ENCODE measurements around the gene LRRC26. TPM values are rescaled to one million over a fixed set of nuclear protein-coding genes. Genes with fewer than 3 reads are reported as not detected.

LRRC26 gene
- total RNA-seq, 4 donors from 2014 or later = not detected

DNA sequence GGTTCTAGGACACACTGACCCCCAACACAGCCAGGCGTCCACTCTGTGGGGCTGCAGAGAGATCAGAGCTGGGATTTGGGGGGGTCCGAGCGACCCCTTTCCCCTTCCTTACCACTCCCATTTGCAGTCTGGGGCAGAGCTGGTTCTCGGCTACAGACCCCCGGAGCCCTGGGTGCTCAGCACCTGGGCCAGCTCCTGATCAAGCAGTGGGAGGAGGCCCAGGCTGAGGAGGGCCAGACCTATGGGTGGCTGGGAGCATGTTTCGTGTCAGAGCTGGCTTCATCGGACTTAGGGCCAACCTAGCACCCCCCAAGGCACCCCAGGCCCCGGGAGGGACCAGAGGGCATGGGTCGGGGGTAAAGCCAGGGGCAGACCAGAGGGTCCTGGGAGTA, 23.3 kb downstream of the LRRC26 start:
- DNase-seq = no peak
- Histone ChIP-seq H3K4me3 (replicated peaks in 1 of 3) (no peak overlapping the region), H3K36me3 (no peaks in the 10 kb centered on the region), H3K27me3 (no peaks in the 10 kb centered on the region), H3K27ac (no peak overlapping the region), H3K4me1 (no peaks in the 10 kb centered on the region), H3K9me3 (no peaks in the 10 kb centered on the region)
- intact Hi-C loops (cut with DNase I) = no loop called here
- no peak for TF ChIP-seq POLR2A (IDR thresholded peaks at IDR 0.05)
- TF ChIP-seq, protein P1, sequence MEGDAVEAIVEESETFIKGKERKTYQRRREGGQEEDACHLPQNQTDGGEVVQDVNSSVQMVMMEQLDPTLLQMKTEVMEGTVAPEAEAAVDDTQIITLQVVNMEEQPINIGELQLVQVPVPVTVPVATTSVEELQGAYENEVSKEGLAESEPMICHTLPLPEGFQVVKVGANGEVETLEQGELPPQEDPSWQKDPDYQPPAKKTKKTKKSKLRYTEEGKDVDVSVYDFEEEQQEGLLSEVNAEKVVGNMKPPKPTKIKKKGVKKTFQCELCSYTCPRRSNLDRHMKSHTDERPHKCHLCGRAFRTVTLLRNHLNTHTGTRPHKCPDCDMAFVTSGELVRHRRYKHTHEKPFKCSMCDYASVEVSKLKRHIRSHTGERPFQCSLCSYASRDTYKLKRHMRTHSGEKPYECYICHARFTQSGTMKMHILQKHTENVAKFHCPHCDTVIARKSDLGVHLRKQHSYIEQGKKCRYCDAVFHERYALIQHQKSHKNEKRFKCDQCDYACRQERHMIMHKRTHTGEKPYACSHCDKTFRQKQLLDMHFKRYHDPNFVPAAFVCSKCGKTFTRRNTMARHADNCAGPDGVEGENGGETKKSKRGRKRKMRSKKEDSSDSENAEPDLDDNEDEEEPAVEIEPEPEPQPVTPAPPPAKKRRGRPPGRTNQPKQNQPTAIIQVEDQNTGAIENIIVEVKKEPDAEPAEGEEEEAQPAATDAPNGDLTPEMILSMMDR (IDR thresholded peaks at IDR 0.05) = no peak
- 41 to 56% methylated on average over 5 to 9 of the region's 9 CpGs for WGBS, 2 donors

DNA sequence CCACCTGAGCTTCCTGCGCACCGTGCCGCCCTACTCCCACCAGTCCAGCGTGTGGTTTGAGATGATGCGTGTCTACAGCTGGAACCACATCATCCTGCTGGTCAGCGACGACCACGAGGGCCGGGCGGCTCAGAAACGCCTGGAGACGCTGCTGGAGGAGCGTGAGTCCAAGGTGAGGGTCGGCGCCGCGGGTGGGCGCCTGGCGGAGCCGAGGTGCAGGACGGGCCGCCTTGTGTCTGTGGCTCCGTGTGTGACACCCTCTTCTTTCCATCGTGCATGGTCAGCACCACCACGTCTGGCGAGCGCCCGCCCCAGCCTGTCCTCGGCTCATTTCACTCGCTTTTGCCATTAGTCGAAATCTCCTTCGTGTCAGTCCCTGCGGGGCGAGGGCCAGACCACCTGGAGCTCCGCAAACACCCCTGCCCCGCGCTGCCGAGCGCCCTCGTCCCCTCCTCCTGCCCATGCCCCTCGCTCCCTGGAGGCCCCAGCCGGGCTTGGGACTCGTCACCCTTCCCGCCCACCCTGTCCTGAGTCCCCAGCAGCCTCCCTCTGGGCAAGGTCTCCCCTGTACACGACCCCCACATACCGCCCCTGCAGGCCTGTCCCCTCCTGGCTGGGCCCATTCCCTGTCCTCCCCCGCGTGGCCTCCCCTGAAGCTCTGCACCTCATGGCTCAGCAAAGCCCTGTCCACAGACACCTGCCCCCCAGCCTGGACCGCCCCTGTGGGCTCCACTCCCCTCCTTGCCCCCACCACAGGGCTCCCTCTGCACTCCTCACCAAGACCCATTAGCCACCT, 23.9 kb downstream of the LRRC26 start:
- no peak for TF ChIP-seq POLR2A (IDR thresholded peaks at IDR 0.05)
- TF ChIP-seq, protein P1 (IDR thresholded peaks at IDR 0.05) = no peak
- no peak overlapping the region for H3K4me3 ChIP-seq (replicated peaks in 1 of 3)
- WGBS, 2 donors = 50 to 67% methylated on average over 18 to 33 of the region's 49 CpGs
- no peaks in the 10 kb centered on the region for H3K4me1 ChIP-seq
- no peaks in the 10 kb centered on the region for H3K9me3 ChIP-seq
- H3K36me3 ChIP-seq = no peaks in the 10 kb centered on the region
- no peaks in the 10 kb centered on the region for H3K27me3 ChIP-seq
- intact Hi-C loops (cut with DNase I) = no loop called here
- DNase-seq = no peak
- no peak overlapping the region for H3K27ac ChIP-seq

DNA sequence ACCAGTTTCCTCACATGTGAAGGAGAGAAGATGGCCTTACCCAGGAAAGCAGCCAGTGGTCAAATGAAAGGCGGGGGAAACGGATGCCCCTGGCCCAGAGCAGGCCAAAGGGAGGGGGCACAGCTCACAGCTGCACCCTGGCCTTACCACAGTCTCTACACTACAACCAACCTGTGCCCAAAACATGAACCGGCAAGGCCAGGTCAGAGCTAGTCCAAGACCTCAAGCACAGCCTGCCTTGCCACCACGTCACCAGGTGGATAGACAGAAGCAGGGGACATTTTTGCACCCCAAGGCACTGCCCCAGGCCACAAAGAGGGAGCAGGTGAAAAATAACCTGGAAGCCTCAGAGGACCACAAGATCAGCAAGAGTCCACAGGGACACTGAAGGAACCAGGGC, 26.4 kb downstream of the LRRC26 start:
- Histone ChIP-seq H3K27ac (no peak overlapping the region), H3K9me3 (no peaks in the 10 kb centered on the region), H3K36me3 (no peaks in the 10 kb centered on the region), H3K4me3 (replicated peaks in 1 of 3) (no peak overlapping the region), H3K4me1 (peaks cover 0 to 3% of the 10 kb centered on the region in 2 donors), H3K27me3 (peaks cover under 1% of the 10 kb centered on the region)
- 71 to 74% methylated on average over 4 of the region's 4 CpGs for WGBS, 2 donors
- intact Hi-C loops (cut with DNase I) = no loop called here
- DNase-seq = no peak
- no peak for TF ChIP-seq POLR2A (IDR thresholded peaks at IDR 0.05)
- TF ChIP-seq, protein P1 (IDR thresholded peaks at IDR 0.05) = no peak

- Histone ChIP-seq H3K9me3 (no peaks in the 10 kb centered on the region), H3K27me3 (peaks cover 11% of the 10 kb centered on the region), H3K36me3 (no peaks in the 10 kb centered on the region), H3K4me1 (peaks cover 0 to 3% of the 10 kb centered on the region in 2 donors), H3K4me3 (replicated peaks in 1 of 3) (no peak overlapping the region), H3K27ac (no peak overlapping the region)
- no peak for DNase-seq
- intact Hi-C loops (cut with DNase I) = no loop called here
- TF ChIP-seq, protein P1 (IDR thresholded peaks at IDR 0.05) = no peak
- WGBS, 2 donors = 71 to 75% methylated on average over 22 to 24 of the region's 24 CpGs
Measured at GRCh38 chr9:137141976-137142936, 27.6 kb downstream of the LRRC26 start.
